Smooth muscle cell (in vitro differentiated cells): ENCODE data around the gene PKN3. TPM values are rescaled to one million over a fixed set of nuclear protein-coding genes. Genes with fewer than 3 reads are reported as not detected.
"Not testable (repeated sequence)": the region's sequence is repeated elsewhere in the genome, so short reads cannot be mapped to it uniquely, and the experiment has no call there.

ENCODE experiments used
- DNase-seq: peaks from one replicate; lab custom pipeline; 2025; ENCODE audit not compliant: unreplicated experiment; lab: John Stamatoyannopoulos, UW
- H2AFZ ChIP-seq: fragments of 200-600 bp; sonication (generic); 2 replicates; pipeline ENCODE4 v1.6.0; 2016; ENCODE audit warnings: antibody characterized with exemption, low read depth, mild to moderate bottlenecking
- H3F3A ChIP-seq: fragments of 200-600 bp; sonication (generic); 2 replicates; pipeline ENCODE4 v1.6.0; 2017; ENCODE audit warnings: antibody characterized with exemption, low read depth
- H3K27ac ChIP-seq: fragments of 200-600 bp; sonication (generic); 2 replicates; pipeline ENCODE4 v1.5.1; 2016; ENCODE audit warnings: low read depth, mild to moderate bottlenecking
- H3K27me3 ChIP-seq: fragments of 200-600 bp; sonication (generic); 2 replicates; pipeline ENCODE4 v1.6.1; 2016; ENCODE audit warnings: low read depth, mild to moderate bottlenecking
- H3K36me3 ChIP-seq: fragments of 200-600 bp; sonication (generic); 2 replicates; pipeline ENCODE4 v1.5.1; 2016; ENCODE audit warnings: low read depth
- H3K4me1 ChIP-seq: fragments of 200-600 bp; sonication (generic); 2 replicates; pipeline ENCODE4 v1.5.1; 2016; ENCODE audit warnings: low read depth
- H3K4me2 ChIP-seq: fragments of 200-600 bp; sonication (generic); 2 replicates; pipeline ENCODE4 v1.6.0; 2016; ENCODE audit warnings: mild to moderate bottlenecking
- H3K4me3 ChIP-seq: fragments of 200-600 bp; sonication (generic); 2 replicates; pipeline ENCODE4 v1.5.1; 2016; ENCODE audit warnings: mild to moderate bottlenecking
- H3K79me2 ChIP-seq: fragments of 200-600 bp; sonication (generic); 2 replicates; pipeline ENCODE4 v1.6.0; 2016; ENCODE audit warnings: low read depth, mild to moderate bottlenecking
- H3K9ac ChIP-seq: fragments of 200-600 bp; sonication (generic); 2 replicates; pipeline ENCODE4 v1.6.0; 2016; ENCODE audit warnings: low read depth
- H3K9me3 ChIP-seq: fragments of 200-600 bp; sonication (generic); replicated peaks from 2 replicates; pipeline ENCODE4 v1.5.1; 2016; ENCODE audit warnings: low read depth
- H4K20me1 ChIP-seq: fragments of 200-600 bp; sonication (generic); 2 replicates; pipeline ENCODE4 v1.6.0; 2016; ENCODE audit warnings: low read depth
- CTCF ChIP-seq: fragments of 200-600 bp; sonication (generic); IDR thresholded peaks from 2 replicates; pipeline ENCODE4 v1.5.1; 2017; ENCODE audit warnings: borderline replicate concordance, mild to moderate bottlenecking, antibody characterized with exemption; ENCODE audit not compliant: insufficient read depth, poor library complexity, severe bottlenecking
- WGBS: methylation state at CpG from one replicate; pipeline ENCODE4 v1.1.7; 2016; ENCODE audit warnings: low lambda C conversion rate; 5-methylcytosine and 5-hydroxymethylcytosine counted together
- polyA plus RNA-seq: library from polyadenylated mRNA; unstranded; fragments of >200 nt; fragmentation: Nextera tagmentation; extraction: Ambion mirVana; gene quantifications from 2 replicates; pipeline ENCODE4 v1.2.1, GENCODE V29; 2016
- total RNA-seq: library from RNA; depleted of rRNA; stranded (reverse); fragments of >200 nt; gene quantifications from 2 replicates; pipeline ENCODE4 v1.2.3, GENCODE V29; 2014

PKN3 gene
- total and polyA plus RNA-seq, 2 experiments from 2014 or later = 1.4 to 2.2 TPM

GRCh38 chr9:128696923-128697707, 5.2 kb upstream of the PKN3 start:
- no peak overlapping the region for H3K9ac ChIP-seq
- H3K27me3 ChIP-seq = no peaks in the 10 kb centered on the region
- H2AFZ ChIP-seq = no peak overlapping the region
- no peaks in the 10 kb centered on the region for H3K9me3 ChIP-seq
- TF ChIP-seq CTCF = no peak
- no peak overlapping the region for H3K4me3 ChIP-seq
- H3K27ac ChIP-seq = peak overlapping the region; percentile 33
- no peak overlapping the region for H3K4me2 ChIP-seq
- WGBS = 83% methylated on average over 8 of the region's 8 CpGs
- peaks cover 38% of the 10 kb centered on the region for H4K20me1 ChIP-seq
- peaks cover 10% of the 10 kb centered on the region for H3K36me3 ChIP-seq
- H3K79me2 ChIP-seq = peaks cover 14% of the 10 kb centered on the region
- peaks cover 7% of the 10 kb centered on the region for H3K4me1 ChIP-seq
- no peak for DNase-seq
- H3F3A ChIP-seq = peaks cover 38% of the 10 kb centered on the region

GRCh38 chr9:128699096-128699795, 3.1 kb upstream of the PKN3 start:
- peaks cover 17% of the 10 kb centered on the region for H4K20me1 ChIP-seq
- not testable (repeated sequence) for DNase-seq, H3K79me2 ChIP-seq, H3K4me2 ChIP-seq, H3K9ac ChIP-seq, H3K27ac ChIP-seq, H3K4me3 ChIP-seq, H3K4me1 ChIP-seq, H3K36me3 ChIP-seq, H2AFZ ChIP-seq, H3K9me3 ChIP-seq, H3K27me3 ChIP-seq
- 97% methylated on average over 30 of the region's 30 CpGs for WGBS
- H3F3A ChIP-seq = peaks cover 26% of the 10 kb centered on the region

- H3K79me2 ChIP-seq = no peaks in the 10 kb centered on the region
Measured at GRCh38 chr9:128701227-128701854, 962 bp upstream of the PKN3 start.

More at GRCh38 chr9:128701227-128701854, 962 bp upstream of the PKN3 start:
- TF ChIP-seq CTCF = no peak
- 67% methylated on average over 10 of the region's 10 CpGs for WGBS
- H3K4me2 ChIP-seq = no peak overlapping the region
- H3K27ac ChIP-seq = no peak overlapping the region
- no peaks in the 10 kb centered on the region for H3K9me3 ChIP-seq
- H4K20me1 ChIP-seq = peaks cover 7% of the 10 kb centered on the region
- H3K27me3 ChIP-seq = no peaks in the 10 kb centered on the region
- no peak overlapping the region for H3K9ac ChIP-seq
- peaks cover 14% of the 10 kb centered on the region for H3F3A ChIP-seq
- no peak for DNase-seq
- no peaks in the 10 kb centered on the region for H3K4me1 ChIP-seq
- H3K4me3 ChIP-seq = no peak overlapping the region
- no peaks in the 10 kb centered on the region for H3K36me3 ChIP-seq
- no peak overlapping the region for H2AFZ ChIP-seq
